DOHH2 (cell line): ENCODE results near the gene CYP11A1.

Source experiments
- CTCF ChIP-seq: fragments of 200-600 bp; sonication (generic); IDR thresholded peaks from one replicate; pipeline ENCODE4 v1.5.1; 2014; ENCODE audit warnings: antibody characterized with exemption, mild to moderate bottlenecking, low read depth, low read length; ENCODE audit not compliant: poor library complexity, severe bottlenecking
- EZH2phosphoT487 ChIP-seq: fragments of 200-600 bp; sonication (generic); IDR thresholded peaks from 2 replicates; pipeline ENCODE4 v1.6.1; 2017; ENCODE audit warnings: borderline replicate concordance, mild to moderate bottlenecking, antibody characterized with exemption, low read length, moderate library complexity, mixed read lengths

GRCh38 chr15:74389241-74390048 is 22.0 kb upstream of the CYP11A1 start:
- TF ChIP-seq CTCF (no peak), EZH2phosphoT487 (no peak)
